DOHH2 (cell line): ENCODE data around the gene SLC26A3.

Experiments
- CTCF ChIP-seq: fragments of 200-600 bp; sonication (generic); IDR thresholded peaks from one replicate; pipeline ENCODE4 v1.5.1; 2014; ENCODE audit warnings: antibody characterized with exemption, mild to moderate bottlenecking, low read depth, low read length; ENCODE audit not compliant: poor library complexity, severe bottlenecking
- EZH2phosphoT487 ChIP-seq: fragments of 200-600 bp; sonication (generic); IDR thresholded peaks from 2 replicates; pipeline ENCODE4 v1.6.1; 2017; ENCODE audit warnings: borderline replicate concordance, mild to moderate bottlenecking, antibody characterized with exemption, low read length, moderate library complexity, mixed read lengths

DNA sequence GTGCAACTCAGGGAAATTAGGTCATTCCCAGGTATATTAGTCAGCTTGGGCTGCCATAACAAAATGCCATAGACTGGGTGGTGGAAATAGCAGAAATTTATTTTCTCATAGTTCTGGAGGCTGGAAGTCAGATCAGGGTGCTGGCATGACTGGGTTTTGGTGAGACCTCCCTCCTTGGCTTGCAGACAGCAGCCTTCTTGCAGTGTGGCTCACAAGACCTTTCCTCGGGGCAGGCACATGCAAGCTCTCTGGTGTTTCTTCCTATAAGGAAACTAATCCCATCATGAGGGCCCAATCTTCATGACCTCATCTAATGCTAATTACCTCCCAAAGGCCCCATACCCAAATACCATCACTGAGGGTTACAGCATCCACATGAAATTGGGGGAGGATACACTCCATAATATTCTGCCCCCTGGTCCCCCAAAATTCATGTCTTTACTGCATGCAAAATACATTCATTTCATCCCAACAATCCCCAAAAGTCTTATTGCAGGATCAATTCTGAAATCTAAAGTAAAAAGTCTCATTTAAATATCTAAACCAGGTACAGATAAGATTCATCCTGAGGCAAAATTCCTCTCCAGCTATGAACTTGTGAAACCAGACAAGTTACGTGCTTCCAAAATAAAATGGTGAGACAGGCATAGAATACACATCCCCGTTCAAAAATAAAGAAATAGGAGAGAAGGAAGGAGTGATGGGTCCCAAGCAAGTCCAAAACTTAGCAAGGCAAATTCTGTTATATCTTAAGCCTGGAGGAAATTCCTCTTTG is 76.5 kb downstream of the SLC26A3 start:
- no peak for TF ChIP-seq CTCF
- TF ChIP-seq EZH2phosphoT487, result no peak
